NCI-H748 (cell line): ENCODE results near the gene UGT1A5.
A peak's percentile ranks its signal among the peaks of the same experiment; 100 is the strongest.

Source experiments
- DNase-seq: peaks from one replicate; lab custom pipeline; 2025; ENCODE audit not compliant: unreplicated experiment; lab: John Stamatoyannopoulos, UW

UGT1A5 gene

DNA sequence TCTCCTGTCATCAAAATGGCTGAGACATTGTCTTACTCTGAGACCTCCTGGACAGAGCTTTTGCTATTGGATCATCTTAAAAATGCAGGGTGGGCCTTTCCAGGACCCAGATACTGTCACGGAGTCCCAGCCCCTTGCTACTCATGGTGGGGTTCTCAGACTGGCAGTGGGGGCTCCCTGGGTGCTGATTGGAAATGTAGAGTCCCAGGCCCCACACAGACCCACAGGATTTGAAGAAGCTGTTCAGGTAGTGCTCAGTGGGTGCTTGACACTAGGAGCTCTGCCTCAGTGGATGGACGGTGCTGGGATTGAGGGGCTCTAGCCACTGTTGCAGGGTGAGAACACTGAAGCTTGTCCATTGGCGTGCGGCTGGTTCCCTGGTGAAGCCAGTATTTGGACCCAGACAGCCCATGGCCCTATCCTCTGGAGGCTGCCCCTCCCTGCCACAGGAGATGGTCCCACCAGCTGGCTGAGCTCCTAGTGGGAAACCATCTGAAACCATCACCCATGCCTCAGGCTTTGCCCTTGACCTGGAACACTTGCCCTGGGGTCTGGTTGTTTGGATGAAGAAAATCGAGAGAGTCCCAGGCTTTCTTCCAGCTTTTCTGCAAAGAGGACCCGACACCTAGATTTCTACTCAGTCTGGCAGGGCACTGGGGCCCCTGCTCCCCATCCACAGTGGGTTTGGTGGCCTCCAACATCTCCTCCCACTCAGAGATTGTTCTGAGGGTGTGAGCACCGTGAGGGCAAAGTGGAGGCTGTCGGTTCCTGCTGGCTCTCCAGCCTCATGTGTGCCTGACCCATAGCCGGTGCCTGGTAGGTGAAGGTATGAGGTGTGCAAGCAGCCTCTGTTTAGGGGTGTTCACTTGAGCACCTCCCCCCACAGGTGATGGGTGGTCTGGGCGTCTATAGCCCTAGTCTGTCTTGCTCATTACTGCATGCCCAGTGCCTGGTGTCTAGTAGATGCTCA, 95.5 kb downstream of the UGT1A5 start:
- DNase-seq: no peak

DNA sequence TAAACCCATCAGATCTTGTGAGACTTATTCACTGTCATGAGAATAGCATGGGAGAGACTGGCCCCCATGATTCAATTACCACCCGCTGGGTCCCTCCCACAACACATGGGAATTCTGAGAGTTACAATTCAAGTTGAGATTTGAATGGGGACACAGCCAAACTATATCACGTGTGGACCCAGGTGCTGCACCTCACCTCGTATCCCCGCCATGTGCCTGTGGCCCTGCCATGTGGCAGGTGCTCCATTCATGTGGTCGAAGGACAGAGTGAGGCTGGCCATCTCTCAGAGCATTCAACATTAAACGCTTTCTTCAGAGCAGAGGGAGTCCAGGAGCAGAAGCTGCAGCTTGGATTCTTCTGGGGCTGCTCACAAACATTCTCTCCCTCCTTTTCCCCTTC, 97.7 kb downstream of the UGT1A5 start:
- no peak for DNase-seq

DNA sequence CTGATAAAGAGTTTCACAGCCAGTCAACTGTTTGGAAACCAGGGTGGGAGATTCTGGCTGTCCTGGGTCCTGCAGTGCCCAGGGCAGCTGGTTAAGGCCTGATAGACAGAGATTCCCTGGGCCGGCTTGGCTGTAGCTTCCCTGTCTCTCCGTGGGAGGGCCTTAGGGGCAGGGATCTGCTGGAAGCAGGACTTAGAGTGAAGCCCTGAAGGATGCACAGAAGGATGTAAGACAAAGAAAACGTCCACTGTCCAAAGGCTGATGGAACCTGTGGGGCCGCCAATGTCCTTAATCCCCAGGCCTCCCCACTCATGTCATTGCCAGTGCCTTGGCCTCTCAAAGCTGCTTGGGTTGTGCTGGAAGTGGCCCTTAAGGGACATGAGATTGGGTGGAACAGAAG, 98.4 kb downstream of the UGT1A5 start:
- no peak for DNase-seq

DNA sequence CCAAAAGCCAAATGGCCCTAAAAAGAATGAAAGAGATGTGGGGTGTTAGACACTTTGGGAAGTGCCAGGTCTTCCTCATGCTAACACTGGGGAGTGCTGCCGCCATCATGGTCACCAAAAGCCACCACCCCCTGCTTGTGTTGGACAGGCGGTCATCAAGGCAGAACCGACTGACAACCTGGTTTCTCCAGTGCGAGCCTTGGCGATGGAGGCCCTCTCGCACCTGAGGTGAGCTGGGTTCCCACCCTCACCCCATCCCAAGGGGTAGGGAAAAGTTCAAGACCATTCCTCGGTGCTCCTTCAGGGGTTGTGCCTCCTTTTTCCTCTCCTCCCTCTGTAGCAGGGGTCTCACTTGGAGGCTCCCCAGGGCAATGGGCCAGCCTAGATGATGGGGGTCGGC, 99.0 kb downstream of the UGT1A5 start:
- no peak for DNase-seq

DNA sequence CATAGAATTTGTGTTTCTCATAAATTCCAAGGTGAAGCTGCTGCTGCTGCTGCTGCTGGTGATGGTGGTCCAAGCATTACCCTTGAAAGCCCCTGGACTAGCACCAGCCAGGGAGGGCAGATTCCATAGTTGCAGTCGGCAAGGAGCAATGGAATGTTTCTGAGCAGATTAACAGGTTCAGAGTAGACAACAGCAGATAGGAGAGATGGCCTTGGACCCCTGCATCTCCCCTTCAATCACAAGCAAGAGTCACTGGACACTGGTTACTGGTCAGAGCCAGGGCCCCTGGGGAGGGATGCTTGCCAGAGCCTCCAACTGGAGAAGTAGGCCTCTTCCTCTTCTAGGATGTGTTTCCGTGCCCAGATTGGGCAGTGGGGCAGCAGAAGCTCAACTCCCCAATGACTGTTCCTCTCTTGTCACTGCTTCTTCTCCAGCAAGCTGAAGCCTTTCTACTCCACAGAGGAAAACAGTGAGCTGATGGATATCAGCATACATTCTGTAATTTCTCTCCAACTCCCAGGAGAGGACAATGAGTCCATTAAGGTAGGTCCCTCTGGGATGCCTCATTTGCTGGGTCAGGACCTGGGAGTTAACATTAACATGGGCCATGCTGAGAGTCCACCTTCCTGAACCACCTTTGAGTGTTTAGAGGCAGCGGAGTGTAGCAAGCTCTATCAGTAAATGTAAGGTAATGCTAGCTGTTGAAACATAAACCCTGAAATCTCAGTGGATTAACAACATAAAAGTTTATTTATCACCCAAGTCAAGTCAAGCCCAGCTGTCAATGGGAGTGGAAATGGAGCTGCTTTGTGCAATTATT, 100.7 kb downstream of the UGT1A5 start:
- DNase-seq: no peak

DNA sequence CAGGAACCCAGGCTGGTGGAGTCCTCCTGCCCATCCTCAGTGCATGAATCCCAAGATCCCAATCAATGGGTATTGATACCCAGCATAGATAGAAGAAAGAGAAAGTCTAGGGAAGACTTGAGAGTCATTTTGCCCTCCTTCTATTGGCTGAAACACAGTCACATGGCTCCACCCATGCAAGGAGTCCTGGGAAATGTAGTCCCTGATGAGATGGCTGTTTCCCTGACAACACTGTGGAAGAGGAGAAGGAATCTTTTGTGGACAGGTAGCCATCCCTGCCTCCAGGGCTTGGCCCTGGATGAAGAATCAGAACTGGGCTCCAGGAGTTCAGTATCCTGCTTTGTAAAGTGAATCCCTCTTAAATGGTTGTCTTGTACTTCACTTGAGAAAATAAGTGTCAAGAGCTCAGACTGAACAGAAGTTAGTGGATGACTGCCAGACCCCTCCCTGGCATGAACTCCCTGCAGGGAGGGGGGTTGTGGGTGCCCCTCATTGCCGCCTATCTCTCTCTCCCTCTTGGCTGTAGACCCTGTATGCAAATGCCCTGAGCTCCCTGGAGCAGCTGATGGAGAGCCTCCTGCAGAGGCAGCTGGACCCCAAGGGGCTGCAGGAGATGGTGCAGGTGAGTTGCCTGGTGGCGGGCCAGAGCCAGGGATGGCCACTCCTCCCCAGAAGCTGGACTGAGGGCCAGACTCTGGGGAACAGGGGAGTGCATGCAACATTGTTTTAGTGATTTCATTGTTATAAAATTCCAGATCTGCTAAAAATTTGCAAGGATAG, 101.5 kb downstream of the UGT1A5 start:
- DNase-seq: peak; percentile 15

DNA sequence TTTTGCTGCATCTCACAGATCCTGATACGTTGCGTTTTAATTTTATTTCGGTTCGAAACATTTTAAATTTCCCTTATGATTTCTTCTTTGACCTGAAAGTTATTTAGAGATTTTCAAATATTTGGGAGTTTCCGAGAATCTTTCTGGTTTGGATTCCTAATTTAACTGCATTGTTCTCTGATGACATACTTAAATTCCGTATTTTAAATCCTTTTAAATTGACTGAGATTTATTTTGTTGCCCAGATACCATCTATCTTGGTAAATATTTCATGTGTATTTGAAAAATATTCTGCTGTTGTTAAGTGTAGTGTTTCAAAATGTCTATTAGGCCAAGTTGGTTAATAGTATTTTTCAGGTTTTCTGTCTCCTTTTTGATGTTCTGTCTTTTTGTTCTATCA, 103.2 kb downstream of the UGT1A5 start:
- no peak for DNase-seq

DNA sequence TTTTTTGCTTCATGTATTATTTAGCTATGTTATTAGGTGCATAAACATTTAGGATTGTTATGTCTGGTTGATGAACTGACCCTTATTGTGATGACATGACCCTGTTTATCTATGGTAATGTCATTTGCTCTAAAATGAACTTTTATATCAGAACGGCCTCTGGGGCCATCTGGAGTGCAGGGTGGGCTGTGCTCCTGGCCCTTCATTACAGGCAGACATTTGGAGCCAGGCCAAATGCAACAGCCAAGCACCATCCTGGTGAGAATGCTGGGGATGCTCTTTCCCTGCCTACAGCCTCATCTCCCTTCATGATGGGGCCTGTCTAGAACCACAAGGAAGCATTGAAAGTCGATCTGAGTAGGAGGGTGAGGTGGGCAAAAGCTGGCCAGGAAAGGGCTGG, 103.6 kb downstream of the UGT1A5 start:
- peak; percentile 41 for DNase-seq

DNA sequence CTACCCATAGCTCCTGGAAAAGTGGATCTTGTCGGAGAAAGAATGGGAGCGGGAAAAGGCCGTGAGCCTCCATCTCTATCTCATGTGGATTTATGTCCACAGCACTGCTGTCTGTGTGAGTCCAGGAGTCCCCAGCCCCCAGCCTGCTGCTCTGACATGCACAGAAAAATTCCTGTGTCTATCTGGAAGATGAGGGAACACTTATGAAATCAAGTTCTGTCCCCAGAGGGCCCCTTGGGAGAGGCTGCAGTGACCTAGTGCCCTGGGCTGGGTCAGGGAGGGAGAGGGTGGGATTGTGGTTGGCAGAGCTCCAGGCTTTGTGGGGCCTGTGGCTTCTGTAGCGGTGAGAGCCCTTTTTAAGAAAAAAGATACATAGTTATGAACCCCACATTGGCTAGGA, 104.1 kb downstream of the UGT1A5 start:
- DNase-seq: no peak

DNA sequence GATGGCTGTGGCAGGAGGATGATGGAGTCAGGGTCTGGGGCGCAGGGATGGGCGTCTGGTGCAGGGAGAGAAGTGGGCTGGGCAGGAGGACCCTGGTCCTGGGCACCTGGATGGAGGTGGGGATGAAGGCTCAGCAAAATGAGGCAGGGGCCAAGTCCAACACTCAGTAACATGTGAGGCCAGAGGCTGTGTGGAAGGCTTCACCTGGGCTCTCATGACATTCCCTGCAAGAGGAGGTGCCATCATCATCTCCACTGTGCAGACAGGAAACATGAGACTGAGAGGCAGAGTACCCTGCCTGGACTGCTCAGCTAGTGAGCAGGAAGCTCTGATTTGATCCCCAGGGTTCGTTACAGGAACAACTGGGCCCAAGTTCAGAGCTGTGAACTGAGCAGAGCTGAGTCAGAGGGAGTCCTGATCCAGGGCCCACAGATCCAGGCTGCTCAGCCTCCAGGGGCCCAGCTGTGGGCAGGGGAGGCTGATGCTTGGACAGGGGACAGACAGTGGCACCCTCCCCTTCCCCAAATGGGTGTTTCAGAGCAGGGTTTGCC, 104.7 kb downstream of the UGT1A5 start:
- no peak for DNase-seq

DNA sequence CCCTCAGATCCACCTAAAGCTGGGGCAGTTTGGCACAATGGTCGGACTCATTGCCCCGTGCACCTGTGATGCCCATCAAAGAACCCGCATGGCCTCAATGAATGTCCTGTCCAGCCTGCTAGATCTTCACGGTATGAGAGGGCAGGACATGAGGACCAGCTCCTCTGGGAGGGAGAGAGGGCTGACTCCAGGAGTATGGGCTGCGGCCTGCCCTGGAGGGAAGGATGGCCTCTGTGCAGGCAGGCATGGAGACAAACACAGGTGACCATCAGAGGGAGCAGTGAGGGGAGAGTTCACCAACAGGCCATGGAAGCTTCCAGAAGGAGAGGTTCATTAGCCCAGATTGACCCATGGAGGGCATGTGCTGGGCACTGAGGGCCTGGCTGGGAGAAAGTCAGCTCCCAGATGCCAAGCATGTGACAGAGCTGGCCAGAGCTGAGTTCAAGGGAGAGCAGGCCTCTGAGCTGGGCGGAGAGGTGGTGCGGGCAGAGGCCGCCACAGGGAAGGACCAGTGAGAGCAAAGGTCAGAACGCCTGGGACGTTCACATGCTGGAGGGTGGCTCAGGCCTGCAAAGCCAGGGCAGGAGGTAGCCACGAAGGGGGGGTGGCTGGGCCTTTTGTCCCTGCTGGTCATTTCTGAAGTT, 105.4 kb downstream of the UGT1A5 start:
- DNase-seq: no peak

DNA sequence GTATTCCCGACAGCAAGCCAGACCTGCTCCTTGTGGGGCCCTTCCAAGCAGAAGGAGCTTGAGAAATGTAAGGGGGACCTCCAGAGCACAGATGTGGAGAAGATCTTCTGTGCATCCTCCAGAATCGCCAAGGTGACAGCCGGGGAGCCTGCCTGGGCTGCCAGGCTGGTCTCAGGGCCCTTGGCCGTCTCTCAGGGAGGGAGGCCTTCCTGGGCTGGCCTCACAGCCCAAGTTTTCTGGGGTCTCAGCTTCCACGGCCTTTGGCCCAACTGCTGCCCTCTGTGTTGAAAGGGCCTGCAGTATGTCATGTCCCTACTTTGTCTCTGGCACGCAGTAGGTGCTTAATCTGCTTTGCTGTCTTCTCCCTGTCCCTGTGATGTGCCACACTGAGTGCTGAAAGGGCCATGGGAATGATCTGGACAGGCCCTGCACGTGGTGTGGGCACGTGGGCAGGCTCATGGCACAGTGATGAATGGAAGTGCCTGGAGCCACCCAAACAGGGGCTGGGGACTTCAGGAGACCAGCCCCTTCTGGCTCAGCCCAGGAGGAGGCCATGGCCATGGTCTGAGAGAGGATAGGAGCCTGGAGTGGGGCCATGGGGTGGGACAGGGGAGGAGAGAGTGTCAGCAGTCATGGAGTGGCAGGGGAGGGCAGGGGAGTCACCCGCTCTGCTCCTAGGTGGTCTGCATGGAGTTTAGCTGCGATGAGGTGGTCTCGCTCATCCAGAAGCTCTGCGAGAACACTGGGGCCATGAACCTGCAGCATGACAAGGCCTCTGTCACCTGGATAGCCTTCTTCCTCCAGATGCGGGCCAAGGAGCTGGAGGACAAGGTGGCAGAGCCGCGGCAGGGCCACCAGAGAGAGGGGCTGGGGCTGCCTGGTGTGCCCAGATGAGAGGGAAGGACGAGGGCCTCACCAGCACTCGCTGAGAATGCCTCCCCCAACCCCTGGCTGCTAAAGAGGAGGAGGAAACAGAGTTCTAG, 106.2 kb downstream of the UGT1A5 start:
- DNase-seq: no peak

DNA sequence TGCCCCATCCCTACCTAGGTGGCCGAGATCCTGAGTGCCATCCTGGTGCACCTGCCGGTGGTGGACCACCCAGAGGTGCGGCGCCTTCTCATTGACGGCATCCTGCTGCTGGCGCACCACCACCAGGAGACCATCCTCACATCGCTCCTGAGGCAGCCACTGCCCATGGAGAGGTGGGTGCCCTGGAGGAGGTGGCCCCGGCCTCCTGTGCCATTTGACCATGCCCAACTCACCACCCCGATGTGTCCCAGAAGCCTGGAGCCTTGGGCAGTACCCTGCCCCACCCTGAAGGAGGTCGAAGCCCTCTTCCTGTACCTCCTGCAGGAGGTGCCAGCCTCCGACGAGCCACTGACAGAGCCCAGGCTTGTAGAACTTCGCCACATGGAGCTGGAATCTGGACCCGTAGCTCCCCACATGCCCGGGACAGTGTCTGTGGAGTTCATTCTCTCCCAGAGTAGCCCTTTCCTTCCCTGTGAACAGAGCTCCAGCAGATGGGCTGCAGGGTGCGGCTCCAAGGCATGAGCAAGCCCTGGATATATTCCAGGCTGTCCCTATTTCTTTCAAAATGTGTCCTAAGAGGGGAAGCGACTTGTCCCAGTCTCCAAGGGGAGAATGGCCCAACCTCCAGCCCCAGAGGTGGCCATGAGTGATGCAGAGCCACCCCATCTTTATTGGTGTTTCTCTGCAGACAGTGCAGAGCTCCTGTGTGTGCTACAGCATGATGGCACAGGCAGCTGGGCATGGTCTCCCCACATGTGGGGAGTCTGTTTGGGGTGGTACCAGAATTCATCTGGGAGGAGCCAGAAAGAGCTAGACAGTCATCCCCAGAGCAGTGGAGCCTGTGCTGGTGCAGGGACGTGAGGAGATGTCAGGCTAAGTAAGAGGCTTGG, 107.4 kb downstream of the UGT1A5 start:
- no peak for DNase-seq

DNA sequence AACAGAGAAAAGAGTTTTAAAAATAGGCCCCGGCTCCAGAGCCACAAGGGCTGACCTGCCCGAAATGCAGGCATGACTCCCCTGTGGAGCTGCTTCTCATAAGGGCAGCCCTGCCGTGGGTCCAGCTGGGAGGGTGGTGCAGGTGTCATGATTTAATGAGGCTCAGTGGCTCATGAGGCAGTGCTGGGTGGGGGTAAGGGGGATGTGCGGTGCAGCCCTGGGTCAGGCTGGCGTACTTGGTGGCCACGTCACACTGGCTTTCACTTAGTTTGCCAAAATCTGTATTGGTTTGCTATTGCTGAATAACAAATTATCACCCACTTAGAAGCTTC, 108.0 kb downstream of the UGT1A5 start:
- DNase-seq: no peak

DNA sequence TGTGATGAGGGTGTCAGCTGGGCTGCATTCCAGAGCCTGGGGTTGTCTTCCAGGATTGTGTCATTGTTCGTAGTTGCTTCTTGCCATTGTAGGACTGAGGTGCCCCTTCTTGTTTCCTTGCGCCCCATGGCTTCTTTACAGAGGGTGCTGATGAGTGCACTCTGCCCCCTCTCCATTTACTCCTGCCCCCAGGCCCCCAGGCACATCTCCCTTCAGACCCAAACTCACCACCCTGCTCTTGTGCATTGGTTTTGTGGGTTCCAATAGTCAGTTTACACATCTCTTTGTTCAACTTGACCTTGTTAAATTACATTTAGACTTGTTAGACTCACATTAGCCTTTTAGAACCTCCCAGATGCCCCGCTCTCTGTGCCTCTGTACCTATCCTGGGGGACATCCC, 108.5 kb downstream of the UGT1A5 start:
- DNase-seq: no peak

DNA sequence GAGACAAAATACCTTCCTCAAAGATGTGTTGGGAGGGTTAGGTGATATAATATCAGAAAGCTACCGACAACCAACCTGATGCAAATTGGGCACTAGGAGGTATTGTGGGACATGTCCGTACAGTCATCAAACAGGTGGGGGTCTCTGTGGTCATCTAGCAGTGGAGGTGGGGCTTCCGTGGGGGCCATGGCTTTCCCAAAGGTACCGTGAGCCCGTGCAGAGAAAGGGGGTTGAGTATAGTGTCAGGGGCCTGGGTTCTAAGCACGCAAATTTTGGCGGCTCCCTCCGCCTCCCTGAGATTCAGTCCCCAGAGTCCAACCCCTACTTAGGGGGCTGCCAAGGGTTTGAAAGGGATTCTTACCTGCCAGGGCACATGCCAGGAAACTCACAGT, 109.0 kb downstream of the UGT1A5 start:
- no peak for DNase-seq

DNA sequence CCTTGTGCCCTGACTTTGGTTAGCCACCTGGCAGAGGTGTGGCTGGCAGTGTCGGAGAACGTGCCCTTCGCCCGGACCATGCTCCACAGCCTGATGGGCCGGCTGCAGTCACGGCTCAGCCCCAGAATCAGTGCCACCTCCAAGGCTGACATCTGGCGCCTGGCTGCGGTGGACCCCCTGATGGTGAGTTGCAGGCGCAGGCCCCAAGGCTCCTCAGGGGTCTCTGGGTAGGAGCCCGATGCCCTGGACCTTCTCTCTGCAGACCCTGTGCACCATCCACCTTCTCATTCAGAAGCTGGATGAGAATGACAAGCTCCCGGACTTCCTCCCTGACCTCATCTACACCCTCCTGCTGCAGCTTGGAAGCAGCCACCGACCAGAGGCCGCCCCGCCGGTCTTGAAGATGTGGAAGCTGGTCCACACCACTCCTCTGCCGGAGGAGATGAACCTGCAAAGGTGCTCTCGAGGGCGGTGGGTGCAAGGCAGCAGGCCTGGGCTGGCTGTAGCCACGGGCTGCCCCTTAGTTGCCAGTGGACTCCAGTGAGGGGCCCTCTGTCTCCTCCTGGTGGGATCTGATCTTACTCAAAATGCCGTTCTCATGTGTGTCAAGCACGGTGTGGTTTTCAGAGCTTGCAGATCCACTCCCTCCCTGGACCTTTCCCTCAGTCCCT, 109.5 kb downstream of the UGT1A5 start:
- no peak for DNase-seq
